22Rv1 (cell line): Measurements from ENCODE around the gene LRRTM4.

Source experiments
- CTCF ChIP-seq: fragments of 450-650 bp; IDR thresholded peaks from 2 replicates; pipeline ENCODE4 v1.5.1; 2017; ENCODE audit warnings: mild to moderate bottlenecking
- ZFX ChIP-seq: fragments of 450-650 bp; IDR thresholded peaks from 2 replicates; pipeline ENCODE4 v1.6.1; 2017; ENCODE audit warnings: antibody characterized with exemption, borderline replicate concordance

GRCh38 chr2:77144772-77145171 is 377.4 kb downstream of the LRRTM4 start:
- no peak for TF ChIP-seq CTCF
- TF ChIP-seq ZFX = no peak
